CD4-positive, CD25-positive, alpha-beta regulatory T cell (primary cell): ENCODE data around the gene CINP. TPM values are rescaled to one million over a fixed set of nuclear protein-coding genes. Genes with fewer than 3 reads are reported as not detected.
A peak's percentile ranks its signal among the peaks of the same experiment; 100 is the strongest.
"Not testable (repeated sequence)": the region's sequence is repeated elsewhere in the genome, so short reads cannot be mapped to it uniquely, and the experiment has no call there.

Experiments
- ATAC-seq, 2 donors: fragments of 150-1000 bp; cut with Tn5 transposase; one replicate each; pipeline ENCODE4 v1.10.0; 2021; ENCODE audit warnings: low read depth in 2 of 2, moderate number of reproducible peaks in 2 of 2, moderate library complexity in 1 of 2
- DNase-seq, 3 donors: peaks; one replicate each; pipeline versions ENCODE4 v3.0.0 to v3.0.0-alpha.2; 2012 to 2022; ENCODE audit warnings: mixed read lengths in 1 of 3
- H3K27ac ChIP-seq: one replicate; pipeline ENCODE4 v1.7.0; 2013; ENCODE audit warnings: mild to moderate bottlenecking, low read length; ENCODE audit not compliant: insufficient read depth, poor library complexity, severe bottlenecking
- H3K27me3 ChIP-seq: one replicate; pipeline ENCODE4 v1.7.0; 2013; ENCODE audit warnings: low read length; ENCODE audit not compliant: control insufficient read depth, insufficient read depth
- H3K36me3 ChIP-seq: one replicate; pipeline ENCODE4 v1.7.0; 2013; ENCODE audit warnings: mild to moderate bottlenecking, low read length, moderate library complexity; ENCODE audit not compliant: control insufficient read depth, insufficient read depth
- H3K4me1 ChIP-seq: 2 replicates; pipeline ENCODE4 v1.7.0; 2013; ENCODE audit warnings: mild to moderate bottlenecking, low read length; ENCODE audit not compliant: insufficient read depth, control insufficient read depth, poor library complexity, severe bottlenecking
- H3K4me3 ChIP-seq: one replicate; pipeline ENCODE4 v1.7.0; 2013; ENCODE audit warnings: low read depth, mild to moderate bottlenecking, low read length, moderate library complexity
- H3K9me3 ChIP-seq, 2 experiments: 1 replicate in 1 of 2; 2 replicates in 1 of 2; pipeline ENCODE4 v1.7.0; 2013; ENCODE audit warnings: low read length in 2 of 2, mild to moderate bottlenecking in 1 of 2, moderate library complexity in 1 of 2; ENCODE audit not compliant: control insufficient read depth in 2 of 2
- H3K27ac Mint-ChIP-seq, 3 donors: one replicate each; pipeline ENCODE4 v1.8.0; 2020 to 2022; ENCODE audit warnings: mild to moderate bottlenecking in 3 of 3, mixed read lengths in 3 of 3, moderate library complexity in 2 of 3
- H3K27me3 Mint-ChIP-seq: one replicate; pipeline ENCODE4 v1.8.0; 2022; ENCODE audit warnings: mild to moderate bottlenecking, mixed read lengths
- H3K36me3 Mint-ChIP-seq: one replicate; pipeline ENCODE4 v1.8.0; 2020; ENCODE audit warnings: mixed read lengths
- H3K4me1 Mint-ChIP-seq, 4 donors: one replicate each; pipeline ENCODE4 v1.8.0; 2020 to 2022; ENCODE audit warnings: mixed read lengths in 4 of 4, mild to moderate bottlenecking in 1 of 4
- H3K4me3 Mint-ChIP-seq, 4 donors: one replicate each; pipeline ENCODE4 v1.8.0; 2020 to 2022; ENCODE audit warnings: mild to moderate bottlenecking in 4 of 4, mixed read lengths in 4 of 4, moderate library complexity in 3 of 4
- H3K9me3 Mint-ChIP-seq, 7 donors: one replicate each; pipeline ENCODE4 v1.8.0; 2020 to 2022; ENCODE audit warnings: mixed read lengths in 7 of 7, mild to moderate bottlenecking in 3 of 7, moderate library complexity in 2 of 7
- polyA plus RNA-seq, 4 donors: library from polyadenylated mRNA; unstranded; fragments of 300-500 nt; fragmentation: Illumina TruSeq; gene quantifications; one replicate each; pipeline ENCODE4 v1.2.3, GENCODE V29; 2021
- total RNA-seq: library from RNA; stranded (reverse); gene quantifications from one replicate; pipeline ENCODE4 v1.2.3, GENCODE V29; 2022

Gene CINP
- total and polyA plus RNA-seq, 5 donors from 2014 or later: 21.5 to 57.0 (median 35.5) TPM

DNA sequence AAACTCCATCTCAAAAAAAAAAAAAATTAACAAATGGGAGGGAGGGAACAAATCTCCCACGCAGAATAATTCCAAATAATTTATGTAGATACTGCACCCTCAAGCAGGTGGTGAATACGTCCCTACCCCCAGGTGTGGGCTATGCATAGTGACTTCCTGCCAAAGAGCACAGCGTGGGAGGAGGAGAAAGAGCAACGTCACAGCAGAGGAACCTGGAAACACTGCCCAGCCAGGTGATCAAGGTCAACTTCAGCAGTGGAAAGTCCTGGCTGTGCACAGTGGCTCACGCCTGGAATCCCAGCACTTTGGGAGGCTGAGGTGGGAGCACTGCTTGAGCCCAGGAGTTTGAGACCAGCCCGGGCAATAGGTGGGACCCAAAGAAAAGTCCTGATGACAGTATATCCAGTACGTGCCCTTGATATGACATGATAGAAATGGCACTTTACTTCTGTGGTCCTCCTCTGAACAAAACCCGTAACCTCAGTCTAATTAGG is 9.5 kb downstream of the CINP start:
- H3K36me3 ChIP-seq: peaks cover 69% of the 10 kb centered on the region
- Mint-ChIP-seq H3K4me3 (no peak overlapping the region), H3K4me1 (peaks cover 0 to 14% (median 8%) of the 10 kb centered on the region in 4 donors), H3K27ac (no peak overlapping the region), H3K9me3 (no peaks in the 10 kb centered on the region), H3K36me3 (peaks cover 41% of the 10 kb centered on the region), H3K27me3 (no peaks in the 10 kb centered on the region)
- no peak overlapping the region for H3K27ac ChIP-seq
- no peak overlapping the region for H3K4me3 ChIP-seq
- H3K27me3 ChIP-seq: no peaks in the 10 kb centered on the region
- ATAC-seq (no peak), DNase-seq (no peak)
- no peaks in the 10 kb centered on the region for H3K9me3 ChIP-seq
- H3K4me1 ChIP-seq: no peaks in the 10 kb centered on the region

GRCh38 chr14:102352213-102352612 is 10.5 kb downstream of the CINP start:
- Histone ChIP-seq H3K4me3 (no peak overlapping the region), H3K4me1 (no peaks in the 10 kb centered on the region), H3K27ac (no peak overlapping the region), H3K27me3 (no peaks in the 10 kb centered on the region), H3K36me3 (peaks cover 69% of the 10 kb centered on the region), H3K9me3 (no peaks in the 10 kb centered on the region)
- DNase-seq (no peak), ATAC-seq (no peak)
- Mint-ChIP-seq H3K27me3 (no peaks in the 10 kb centered on the region), H3K4me1 (peaks cover 0 to 11% (median 2%) of the 10 kb centered on the region in 4 donors), H3K9me3 (no peaks in the 10 kb centered on the region), H3K4me3 (no peak overlapping the region), H3K27ac (peak overlapping the region in 1 of 3 donors; percentile 23), H3K36me3 (peaks cover 38% of the 10 kb centered on the region)

DNA sequence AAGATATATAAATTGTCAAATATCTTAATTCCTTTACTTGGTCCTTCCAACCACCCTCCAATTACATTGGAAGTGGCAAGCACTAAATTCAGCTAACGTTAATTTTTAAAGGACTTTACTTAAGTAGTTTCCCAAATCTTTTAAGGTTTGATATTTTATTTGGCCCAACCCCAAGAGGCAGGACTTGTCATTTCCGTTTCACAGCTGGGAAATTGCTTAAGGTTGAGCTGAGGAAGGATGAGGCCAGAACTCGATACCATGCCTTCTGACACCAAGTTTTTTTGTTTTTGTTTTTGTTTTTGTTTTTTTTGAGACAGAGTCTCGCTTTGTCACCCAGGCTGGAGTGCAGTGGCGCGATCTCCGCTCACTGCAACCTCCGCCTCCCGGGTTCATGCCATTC is 11.1 kb downstream of the CINP start:
- H3K9me3 ChIP-seq, ATAC-seq, H3K4me3 ChIP-seq, H3K27ac ChIP-seq, H3K4me1 Mint-ChIP-seq, H3K9me3 Mint-ChIP-seq, H3K27me3 Mint-ChIP-seq, H3K4me3 Mint-ChIP-seq, H3K27me3 ChIP-seq, DNase-seq, H3K4me1 ChIP-seq, H3K27ac Mint-ChIP-seq: not testable (repeated sequence)
- peaks cover 69% of the 10 kb centered on the region for H3K36me3 ChIP-seq
- H3K36me3 Mint-ChIP-seq: peaks cover 38% of the 10 kb centered on the region

DNA sequence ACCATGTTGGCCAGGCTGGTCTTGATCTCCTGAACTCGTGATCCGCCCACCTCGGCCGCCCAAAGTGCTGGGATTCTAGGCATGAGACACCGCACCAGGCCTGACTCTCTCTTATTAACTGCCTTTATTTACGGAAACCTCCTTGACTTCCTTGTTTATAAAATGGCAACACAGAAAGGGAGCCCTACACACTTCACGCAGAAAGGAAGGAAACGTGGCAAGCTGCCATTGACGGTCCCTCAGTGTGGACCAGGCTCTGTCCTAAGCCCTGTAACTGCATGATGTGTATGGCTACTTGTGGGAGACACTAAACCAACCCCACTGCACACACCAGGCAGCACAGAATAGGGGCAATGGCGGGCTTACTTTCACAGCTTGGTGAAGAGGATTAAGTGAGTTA is 11.7 kb downstream of the CINP start:
- Histone ChIP-seq H3K36me3 (peaks cover 63% of the 10 kb centered on the region), H3K27ac (no peak overlapping the region), H3K9me3 (no peaks in the 10 kb centered on the region), H3K4me3 (no peak overlapping the region), H3K4me1 (no peaks in the 10 kb centered on the region), H3K27me3 (no peaks in the 10 kb centered on the region)
- Mint-ChIP-seq H3K36me3 (peaks cover 37% of the 10 kb centered on the region), H3K4me1 (peaks cover 0 to 7% (median 0%) of the 10 kb centered on the region in 4 donors), H3K9me3 (no peaks in the 10 kb centered on the region), H3K27me3 (no peaks in the 10 kb centered on the region), H3K4me3 (no peak overlapping the region), H3K27ac (no peak overlapping the region)
- ATAC-seq: no peak
- DNase-seq: no peak

- ATAC-seq (no peak), DNase-seq (no peak)
- H3K36me3 Mint-ChIP-seq: peaks cover 38% of the 10 kb centered on the region
- H3K27ac ChIP-seq: no peak overlapping the region
- H3K36me3 ChIP-seq: peaks cover 61% of the 10 kb centered on the region
- peak overlapping the region in 1 of 3 donors; percentile 46 for H3K27ac Mint-ChIP-seq
- H3K9me3 Mint-ChIP-seq: no peaks in the 10 kb centered on the region
- no peaks in the 10 kb centered on the region for H3K27me3 ChIP-seq
- H3K4me3 Mint-ChIP-seq: no peak overlapping the region
- no peaks in the 10 kb centered on the region for H3K4me1 ChIP-seq
- H3K27me3 Mint-ChIP-seq: no peaks in the 10 kb centered on the region
- no peaks in the 10 kb centered on the region for H3K9me3 ChIP-seq
- no peak overlapping the region for H3K4me3 ChIP-seq
- peaks cover 0 to 5% (median 0%) of the 10 kb centered on the region in 4 donors for H3K4me1 Mint-ChIP-seq
Measured at GRCh38 chr14:102348376-102348775, 14.3 kb downstream of the CINP start.

GRCh38 chr14:102346645-102347044 is 16.0 kb downstream of the CINP start:
- H3K4me1 Mint-ChIP-seq: no peaks in the 10 kb centered on the region
- no peaks in the 10 kb centered on the region for H3K9me3 Mint-ChIP-seq
- no peak for ATAC-seq
- H3K27me3 ChIP-seq: no peaks in the 10 kb centered on the region
- no peak for DNase-seq
- H3K27ac Mint-ChIP-seq: no peak overlapping the region
- H3K36me3 ChIP-seq: peaks cover 60% of the 10 kb centered on the region
- no peaks in the 10 kb centered on the region for H3K9me3 ChIP-seq
- no peaks in the 10 kb centered on the region for H3K4me1 ChIP-seq
- no peak overlapping the region for H3K4me3 Mint-ChIP-seq
- H3K36me3 Mint-ChIP-seq: peaks cover 41% of the 10 kb centered on the region
- H3K27me3 Mint-ChIP-seq: no peaks in the 10 kb centered on the region
- H3K27ac ChIP-seq: no peak overlapping the region
- no peak overlapping the region for H3K4me3 ChIP-seq

DNA sequence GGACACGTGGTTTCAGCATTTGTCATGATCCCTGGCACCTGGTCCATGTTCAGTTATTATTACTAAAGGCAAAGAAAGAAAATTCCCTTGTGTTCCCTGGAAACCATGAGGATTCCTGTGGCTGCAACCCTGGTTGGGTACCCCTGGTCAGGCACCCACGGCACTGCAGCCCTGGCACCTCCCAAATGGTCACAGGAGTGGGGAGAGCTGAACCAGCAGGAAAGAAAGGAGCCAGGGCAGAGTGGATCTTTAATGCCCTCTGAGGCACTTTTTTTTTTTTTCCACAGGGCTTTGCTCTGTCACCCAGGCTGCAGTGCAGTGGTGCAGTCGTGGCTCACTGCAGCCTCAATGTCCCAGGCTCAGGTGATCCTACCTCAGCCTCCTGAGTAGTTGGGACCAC is 17.5 kb downstream of the CINP start:
- H3K9me3 ChIP-seq: no peaks in the 10 kb centered on the region
- H3K4me3 Mint-ChIP-seq: no peak overlapping the region
- peaks cover 42% of the 10 kb centered on the region for H3K36me3 Mint-ChIP-seq
- H3K27me3 Mint-ChIP-seq: no peaks in the 10 kb centered on the region
- H3K27ac Mint-ChIP-seq: peak overlapping the region in 1 of 3 donors; percentile 33
- no peaks in the 10 kb centered on the region for H3K9me3 Mint-ChIP-seq
- no peaks in the 10 kb centered on the region for H3K27me3 ChIP-seq
- no peaks in the 10 kb centered on the region for H3K4me1 Mint-ChIP-seq
- no peak overlapping the region for H3K4me3 ChIP-seq
- DNase-seq (no peak), ATAC-seq (no peak)
- no peaks in the 10 kb centered on the region for H3K4me1 ChIP-seq
- H3K36me3 ChIP-seq: peaks cover 62% of the 10 kb centered on the region
- no peak overlapping the region for H3K27ac ChIP-seq

DNA sequence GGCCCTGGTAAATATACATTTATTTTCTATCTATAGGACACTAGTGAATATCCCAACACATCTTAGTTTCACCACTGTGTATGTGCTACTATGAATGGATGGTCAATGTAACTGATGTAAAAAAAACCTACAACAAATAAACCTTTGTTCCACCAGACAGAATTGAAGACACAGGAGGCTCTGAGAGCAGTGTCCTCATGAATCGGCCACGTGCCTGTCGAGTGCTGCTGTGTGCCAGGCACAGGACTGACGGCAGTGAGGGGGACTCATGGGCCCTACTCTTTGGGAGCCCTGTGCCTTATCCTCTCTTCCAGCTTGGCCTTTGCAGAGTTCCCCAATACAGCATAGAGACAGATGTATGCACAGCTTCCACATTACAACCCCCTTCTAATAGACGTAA is 18.2 kb downstream of the CINP start:
- DNase-seq: no peak

More for the DNA sequence above, 18.2 kb downstream of the CINP start:
- Histone ChIP-seq H3K4me1 (no peaks in the 10 kb centered on the region), H3K4me3 (no peak overlapping the region), H3K9me3 (no peaks in the 10 kb centered on the region), H3K27ac (no peak overlapping the region), H3K27me3 (no peaks in the 10 kb centered on the region), H3K36me3 (peaks cover 58% of the 10 kb centered on the region)
- H3K27ac Mint-ChIP-seq: no peak overlapping the region
- H3K4me1 Mint-ChIP-seq: no peaks in the 10 kb centered on the region
- no peaks in the 10 kb centered on the region for H3K27me3 Mint-ChIP-seq
- ATAC-seq: no peak
- H3K9me3 Mint-ChIP-seq: no peaks in the 10 kb centered on the region
- peaks cover 37% of the 10 kb centered on the region for H3K36me3 Mint-ChIP-seq
- no peak overlapping the region for H3K4me3 Mint-ChIP-seq
